ENCODE results near the gene ARAP2. TPM values are rescaled to one million over a fixed set of nuclear protein-coding genes. Genes with fewer than 3 reads are reported as not detected.

ARAP2 gene
- total RNA-seq, 1 donor: 3.6 TPM

DNA sequence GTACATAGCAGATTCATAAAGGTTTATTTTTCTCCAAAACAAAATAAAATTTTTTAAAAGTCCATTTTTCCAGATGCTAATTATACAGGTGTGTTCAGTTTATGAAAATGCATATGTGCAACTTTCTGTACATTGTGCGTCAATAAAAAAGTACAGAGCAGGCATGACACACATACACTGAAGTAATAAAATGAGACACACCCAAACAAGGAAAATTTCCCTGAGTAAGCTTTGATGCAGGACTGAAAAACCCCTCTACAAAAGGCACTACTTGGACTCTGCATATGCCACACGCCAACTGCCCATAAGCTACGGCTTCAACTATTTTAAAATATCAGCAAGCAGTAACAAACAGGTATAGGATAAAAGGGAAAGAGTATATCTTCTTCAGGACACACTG lies 13.8 kb downstream of the ARAP2 start:
- no peak overlapping the region for H3K4me3 ChIP-seq (ENCODE audit: insufficient read depth, low read length)
- TF ChIP-seq, protein P1, sequence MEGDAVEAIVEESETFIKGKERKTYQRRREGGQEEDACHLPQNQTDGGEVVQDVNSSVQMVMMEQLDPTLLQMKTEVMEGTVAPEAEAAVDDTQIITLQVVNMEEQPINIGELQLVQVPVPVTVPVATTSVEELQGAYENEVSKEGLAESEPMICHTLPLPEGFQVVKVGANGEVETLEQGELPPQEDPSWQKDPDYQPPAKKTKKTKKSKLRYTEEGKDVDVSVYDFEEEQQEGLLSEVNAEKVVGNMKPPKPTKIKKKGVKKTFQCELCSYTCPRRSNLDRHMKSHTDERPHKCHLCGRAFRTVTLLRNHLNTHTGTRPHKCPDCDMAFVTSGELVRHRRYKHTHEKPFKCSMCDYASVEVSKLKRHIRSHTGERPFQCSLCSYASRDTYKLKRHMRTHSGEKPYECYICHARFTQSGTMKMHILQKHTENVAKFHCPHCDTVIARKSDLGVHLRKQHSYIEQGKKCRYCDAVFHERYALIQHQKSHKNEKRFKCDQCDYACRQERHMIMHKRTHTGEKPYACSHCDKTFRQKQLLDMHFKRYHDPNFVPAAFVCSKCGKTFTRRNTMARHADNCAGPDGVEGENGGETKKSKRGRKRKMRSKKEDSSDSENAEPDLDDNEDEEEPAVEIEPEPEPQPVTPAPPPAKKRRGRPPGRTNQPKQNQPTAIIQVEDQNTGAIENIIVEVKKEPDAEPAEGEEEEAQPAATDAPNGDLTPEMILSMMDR (IDR thresholded peaks at IDR 0.05; ENCODE audit: extremely low read depth, low read depth, low read length): no peak
- H2AFZ ChIP-seq (ENCODE audit: low read length): no peak overlapping the region
- DNase-seq (ENCODE audit: insufficient read length, low spot score, missing footprints): no peak
- no peaks in the 10 kb centered on the region for H4K20me1 ChIP-seq (ENCODE audit: insufficient read depth, low read length)
- H3K36me3 ChIP-seq (ENCODE audit: insufficient read depth, low read length): no peaks in the 10 kb centered on the region
- H3K4me2 ChIP-seq (ENCODE audit: insufficient read depth, low read length): no peak overlapping the region
- H3K79me2 ChIP-seq (ENCODE audit: insufficient read depth, low read length): no peaks in the 10 kb centered on the region
- no peaks in the 10 kb centered on the region for H3K4me1 ChIP-seq (ENCODE audit: insufficient read depth, low read length)
- no peak overlapping the region for H3K27ac ChIP-seq (ENCODE audit: low read depth, low read length)
- H3K9me3 ChIP-seq (ENCODE audit: low read depth, low read length): no peaks in the 10 kb centered on the region
- H3K27me3 ChIP-seq (ENCODE audit: insufficient read depth, low read length): no peaks in the 10 kb centered on the region

DNA sequence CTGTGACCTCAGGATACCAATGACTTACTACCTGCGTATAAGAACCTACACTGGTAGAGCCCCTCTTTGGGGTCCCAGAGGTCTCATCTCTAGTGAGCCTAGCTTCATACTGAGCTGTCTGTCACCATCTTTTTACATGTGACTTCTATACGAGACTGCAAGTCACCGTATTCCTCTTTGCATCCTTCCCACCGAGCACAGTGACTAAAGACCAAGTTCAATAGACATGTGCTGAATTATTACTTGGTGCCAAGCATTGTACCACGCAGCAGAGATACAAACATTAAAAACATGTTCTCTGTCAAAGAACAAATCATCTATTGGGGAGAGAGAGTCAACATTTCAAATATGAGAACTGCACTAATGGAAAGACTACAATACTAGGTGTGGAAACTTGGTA lies 16.4 kb downstream of the ARAP2 start:
- H2AFZ ChIP-seq (ENCODE audit: low read length): no peak overlapping the region
- no peaks in the 10 kb centered on the region for H3K79me2 ChIP-seq (ENCODE audit: insufficient read depth, low read length)
- no peaks in the 10 kb centered on the region for H3K27me3 ChIP-seq (ENCODE audit: insufficient read depth, low read length)
- H3K27ac ChIP-seq (ENCODE audit: low read depth, low read length): no peak overlapping the region
- no peaks in the 10 kb centered on the region for H3K36me3 ChIP-seq (ENCODE audit: insufficient read depth, low read length)
- no peak overlapping the region for H3K4me3 ChIP-seq (ENCODE audit: insufficient read depth, low read length)
- H3K4me2 ChIP-seq (ENCODE audit: insufficient read depth, low read length): no peak overlapping the region
- TF ChIP-seq, protein P1 (IDR thresholded peaks at IDR 0.05; ENCODE audit: extremely low read depth, low read depth, low read length): no peak
- peaks cover 3% of the 10 kb centered on the region for H3K9me3 ChIP-seq (ENCODE audit: low read depth, low read length)
- no peaks in the 10 kb centered on the region for H4K20me1 ChIP-seq (ENCODE audit: insufficient read depth, low read length)
- no peaks in the 10 kb centered on the region for H3K4me1 ChIP-seq (ENCODE audit: insufficient read depth, low read length)
- no peak for DNase-seq (ENCODE audit: insufficient read length, low spot score, missing footprints)

DNA sequence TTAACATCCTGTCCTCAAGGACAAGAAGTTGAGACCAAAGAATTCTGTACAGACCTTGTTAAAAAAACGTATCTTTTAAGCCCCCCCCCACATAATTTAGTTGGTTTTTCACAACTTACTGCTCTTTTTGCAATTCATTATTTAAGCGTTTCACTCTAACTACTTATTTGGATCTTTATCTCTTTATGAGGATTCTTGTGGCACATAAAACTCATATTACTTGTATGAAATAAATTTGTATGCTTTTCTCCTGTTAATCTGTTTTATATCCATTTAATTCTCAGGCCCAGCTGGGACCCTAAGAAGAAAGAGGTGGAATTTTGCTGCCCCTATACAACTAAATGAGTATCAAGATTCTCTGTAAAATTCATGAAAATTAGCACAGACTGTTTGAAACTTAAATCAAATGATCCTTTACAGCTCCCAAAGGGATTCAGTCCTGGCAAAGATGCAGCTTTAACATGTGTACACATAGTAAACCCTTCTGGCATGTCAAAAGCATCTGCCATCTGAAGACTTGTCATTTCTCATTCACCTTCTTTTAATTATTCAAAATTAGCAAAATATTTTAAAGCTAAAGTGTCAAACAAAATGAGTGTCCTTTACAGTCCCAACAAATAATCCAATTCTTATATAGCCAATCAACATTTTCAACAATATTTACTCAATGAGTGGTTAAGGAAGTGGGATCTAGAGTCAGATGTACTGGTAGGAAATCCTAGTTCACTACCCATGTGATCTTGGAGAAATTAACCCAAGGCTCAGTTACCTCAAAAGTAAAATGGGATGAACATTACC lies 17.7 kb downstream of the ARAP2 start:
- Histone ChIP-seq H3K9me3 (ENCODE audit: low read depth, low read length) (peaks cover 3% of the 10 kb centered on the region), H3K79me2 (ENCODE audit: insufficient read depth, low read length) (no peaks in the 10 kb centered on the region), H3K27me3 (ENCODE audit: insufficient read depth, low read length) (no peaks in the 10 kb centered on the region), H3K27ac (ENCODE audit: low read depth, low read length) (no peak overlapping the region), H2AFZ (ENCODE audit: low read length) (no peak overlapping the region), H3K36me3 (ENCODE audit: insufficient read depth, low read length) (no peaks in the 10 kb centered on the region), H4K20me1 (ENCODE audit: insufficient read depth, low read length) (no peaks in the 10 kb centered on the region), H3K4me3 (ENCODE audit: insufficient read depth, low read length) (no peak overlapping the region), H3K4me1 (ENCODE audit: insufficient read depth, low read length) (no peaks in the 10 kb centered on the region), H3K4me2 (ENCODE audit: insufficient read depth, low read length) (no peak overlapping the region)
- TF ChIP-seq, protein P1 (IDR thresholded peaks at IDR 0.05; ENCODE audit: extremely low read depth, low read depth, low read length): no peak
- DNase-seq (ENCODE audit: insufficient read length, low spot score, missing footprints): no peak

DNA sequence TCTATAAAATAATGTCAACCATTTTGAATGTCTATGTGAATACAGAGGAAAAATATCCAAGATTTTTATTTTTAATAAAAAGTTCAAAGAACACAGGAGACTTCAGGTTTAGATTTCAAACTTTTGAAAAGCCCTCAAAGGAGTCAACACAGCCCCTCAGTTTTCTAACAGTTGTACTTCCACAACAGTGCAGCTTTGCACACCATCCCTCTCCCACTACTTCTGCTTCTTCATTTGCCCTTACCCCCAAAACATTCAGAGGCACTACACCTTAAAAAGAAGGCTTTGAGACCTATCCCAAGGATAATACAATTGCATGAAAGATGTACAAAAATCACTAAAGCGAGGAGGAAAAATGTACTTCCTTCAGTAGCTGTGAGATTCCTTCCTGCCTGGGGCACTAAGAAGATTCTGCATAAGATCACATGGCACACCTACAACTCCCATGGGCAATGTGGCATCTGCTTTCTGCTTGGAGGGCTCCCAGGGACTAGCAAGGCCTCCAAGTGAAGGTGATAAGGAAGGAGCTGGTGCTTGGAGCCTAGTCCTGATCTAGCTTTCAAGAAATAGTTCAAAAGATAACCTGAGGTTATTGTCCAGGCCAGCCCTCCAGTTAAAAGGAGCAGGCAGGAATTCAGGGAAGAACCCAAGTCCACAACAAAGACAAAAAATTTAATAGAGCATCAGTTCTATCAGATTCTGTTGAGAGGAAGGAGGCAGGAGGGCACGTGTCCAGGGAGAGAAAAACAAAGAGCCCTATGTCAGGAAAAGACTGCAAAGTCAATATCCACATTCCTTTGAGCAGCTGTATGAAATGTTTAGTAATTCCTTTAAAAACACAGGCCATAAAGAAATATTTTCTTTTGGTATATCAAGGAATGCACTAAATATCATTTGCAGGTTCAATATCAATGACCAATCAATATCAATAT lies 19.1 kb downstream of the ARAP2 start:
- Histone ChIP-seq H4K20me1 (ENCODE audit: insufficient read depth, low read length) (no peaks in the 10 kb centered on the region), H3K27ac (ENCODE audit: low read depth, low read length) (no peak overlapping the region), H3K79me2 (ENCODE audit: insufficient read depth, low read length) (no peaks in the 10 kb centered on the region), H3K36me3 (ENCODE audit: insufficient read depth, low read length) (no peaks in the 10 kb centered on the region), H3K9me3 (ENCODE audit: low read depth, low read length) (peaks cover 4% of the 10 kb centered on the region), H3K4me3 (ENCODE audit: insufficient read depth, low read length) (no peak overlapping the region), H3K27me3 (ENCODE audit: insufficient read depth, low read length) (no peaks in the 10 kb centered on the region), H3K4me2 (ENCODE audit: insufficient read depth, low read length) (no peak overlapping the region), H2AFZ (ENCODE audit: low read length) (no peak overlapping the region), H3K4me1 (ENCODE audit: insufficient read depth, low read length) (no peaks in the 10 kb centered on the region)
- TF ChIP-seq, protein P1 (IDR thresholded peaks at IDR 0.05; ENCODE audit: extremely low read depth, low read depth, low read length): no peak
- no peak for DNase-seq (ENCODE audit: insufficient read length, low spot score, missing footprints)
